Adipocyte (in vitro differentiated cells): ENCODE data around the gene MCTP1.

ENCODE experiments used
- DNase-seq: peaks from one replicate; pipeline ENCODE4 v3.0.0-alpha.2; 2015; ENCODE audit warnings: low read depth
- H3K27me3 ChIP-seq: replicated peaks from 2 replicates; pipeline ENCODE4 v1.7.0; 2013; ENCODE audit warnings: mild to moderate bottlenecking, low read length, moderate library complexity; ENCODE audit not compliant: control insufficient read depth, insufficient read depth
- H3K36me3 ChIP-seq: 2 replicates; pipeline ENCODE4 v1.7.0; 2013; ENCODE audit warnings: low read length, mild to moderate bottlenecking, moderate library complexity; ENCODE audit not compliant: control insufficient read depth, insufficient read depth, severe bottlenecking
- H3K4me1 ChIP-seq: 2 replicates; pipeline ENCODE4 v1.7.0; 2013; ENCODE audit warnings: mild to moderate bottlenecking, low read length, moderate library complexity; ENCODE audit not compliant: control insufficient read depth, insufficient read depth
- H3K4me3 ChIP-seq: 2 replicates; pipeline ENCODE4 v1.7.0; 2013; ENCODE audit warnings: mild to moderate bottlenecking, low read length, moderate library complexity
- H3K9ac ChIP-seq: 2 replicates; pipeline ENCODE4 v1.7.0; 2013; ENCODE audit warnings: mild to moderate bottlenecking, low read length, moderate library complexity
- H3K9me3 ChIP-seq: 2 replicates; pipeline ENCODE4 v1.7.0; 2013; ENCODE audit warnings: mild to moderate bottlenecking, low read length, moderate library complexity; ENCODE audit not compliant: control insufficient read depth

Gene MCTP1

DNA sequence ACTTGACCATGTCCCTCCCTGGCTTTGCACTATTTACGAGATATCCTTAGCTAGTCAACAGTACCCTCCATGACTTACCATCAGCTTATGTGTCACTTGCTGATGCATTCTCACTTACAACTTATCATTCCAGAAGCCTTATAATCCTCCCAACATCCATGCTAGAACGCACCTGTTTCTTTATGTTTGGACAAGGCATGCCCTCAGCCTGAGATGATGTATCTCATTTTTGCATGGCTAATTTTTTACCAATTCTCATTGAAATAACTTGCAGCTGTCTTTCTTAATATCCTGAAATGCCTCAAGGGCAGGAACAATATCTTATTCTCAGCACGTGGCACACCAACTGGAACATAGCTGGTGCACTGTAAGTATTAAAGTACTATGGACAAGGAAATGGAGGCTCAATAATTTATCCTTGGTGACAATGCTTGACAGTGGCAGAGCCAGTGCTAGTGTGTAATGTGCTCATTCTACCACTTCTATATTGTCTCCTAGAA, 384.8 kb downstream of the MCTP1 start:
- no peak for DNase-seq
- peaks cover 36% of the 10 kb centered on the region for H3K4me1 ChIP-seq
- no peak overlapping the region for H3K9ac ChIP-seq
- peaks cover 2% of the 10 kb centered on the region for H3K27me3 ChIP-seq
- H3K36me3 ChIP-seq: peaks cover 19% of the 10 kb centered on the region
- H3K9me3 ChIP-seq: no peaks in the 10 kb centered on the region
- H3K4me3 ChIP-seq: no peak overlapping the region

DNA sequence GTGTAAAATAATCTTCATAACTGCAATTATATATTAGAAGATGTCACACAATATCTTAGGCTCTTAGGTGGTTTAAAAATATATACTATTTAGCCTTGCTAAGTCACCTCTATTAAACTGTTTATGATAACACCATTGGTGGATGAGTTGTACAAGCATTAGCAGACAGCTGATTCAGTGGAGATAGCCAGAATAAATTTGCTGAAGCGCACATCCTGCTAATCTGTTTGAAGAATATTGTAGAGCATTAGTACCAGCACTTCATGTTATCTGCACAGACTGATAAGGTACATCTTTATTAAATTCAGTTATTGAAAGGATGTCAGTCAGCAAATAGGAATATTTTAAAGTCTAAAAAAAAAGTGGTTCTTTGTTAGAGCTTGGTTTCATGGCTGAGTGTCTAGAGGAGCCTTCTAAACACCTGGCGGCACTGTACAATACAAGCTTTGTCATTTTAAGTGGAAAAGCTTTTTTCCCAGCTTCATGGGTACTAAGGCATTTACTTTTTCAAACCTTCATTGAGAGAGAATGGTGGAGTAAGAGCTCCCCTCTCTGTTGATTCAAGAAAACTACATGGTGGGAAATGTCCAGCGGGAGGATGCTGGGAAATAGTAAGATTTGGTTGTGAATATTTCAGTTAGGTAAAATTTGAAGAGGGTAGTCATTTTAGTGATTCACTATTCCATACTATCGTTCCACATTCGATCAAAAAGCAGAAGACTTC, 391.3 kb downstream of the MCTP1 start:
- H3K9me3 ChIP-seq: no peaks in the 10 kb centered on the region
- peak; percentile 21 for DNase-seq
- H3K9ac ChIP-seq: no peak overlapping the region
- H3K4me1 ChIP-seq: no peaks in the 10 kb centered on the region
- no peak overlapping the region for H3K4me3 ChIP-seq
- H3K36me3 ChIP-seq: peaks cover 25% of the 10 kb centered on the region
- no peaks in the 10 kb centered on the region for H3K27me3 ChIP-seq

DNA sequence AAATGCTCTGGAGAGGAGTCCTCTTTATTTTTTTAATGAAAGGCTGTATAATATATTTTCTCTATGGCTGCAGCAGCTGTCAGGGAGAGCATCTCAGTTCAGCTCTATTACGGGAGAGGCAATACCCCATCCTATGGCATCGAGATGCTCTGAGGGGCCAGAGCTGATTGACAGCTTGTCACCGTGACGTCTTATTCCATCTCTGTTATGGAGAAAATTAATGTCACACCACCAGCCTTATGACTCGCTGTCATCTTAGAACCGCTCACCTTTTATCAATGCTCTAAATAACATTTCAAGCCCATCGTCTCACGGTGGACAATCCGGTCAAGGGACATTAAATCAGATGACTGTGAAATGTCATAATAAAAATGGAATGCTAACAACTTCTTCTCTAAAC, 392.9 kb downstream of the MCTP1 start:
- Histone ChIP-seq H3K4me1 (no peaks in the 10 kb centered on the region), H3K36me3 (peaks cover 20% of the 10 kb centered on the region), H3K9me3 (no peaks in the 10 kb centered on the region), H3K27me3 (no peaks in the 10 kb centered on the region), H3K9ac (no peak overlapping the region), H3K4me3 (no peak overlapping the region)
- DNase-seq: no peak

DNA sequence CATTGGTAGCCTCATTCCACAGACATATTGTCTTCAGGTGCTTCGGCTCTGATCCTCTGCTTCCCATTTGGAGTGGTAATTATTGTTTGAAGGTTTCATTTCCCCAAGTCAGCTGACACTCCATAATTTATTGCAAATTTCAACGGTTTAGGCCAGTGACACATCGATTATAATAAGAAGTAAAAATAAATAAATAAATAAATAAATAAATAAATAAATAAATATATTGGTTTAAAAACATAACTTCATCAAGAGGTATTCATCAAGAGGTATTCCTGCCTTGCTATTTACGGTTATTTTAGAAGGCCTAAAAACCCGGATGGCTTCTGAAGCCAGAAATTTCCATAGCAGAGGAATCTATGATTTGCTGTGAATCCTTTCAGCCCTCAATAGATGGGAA, 393.3 kb downstream of the MCTP1 start:
- Histone ChIP-seq H3K27me3 (no peaks in the 10 kb centered on the region), H3K4me1 (no peaks in the 10 kb centered on the region), H3K9ac (no peak overlapping the region), H3K4me3 (no peak overlapping the region), H3K36me3 (peaks cover 23% of the 10 kb centered on the region), H3K9me3 (no peaks in the 10 kb centered on the region)
- no peak for DNase-seq

DNA sequence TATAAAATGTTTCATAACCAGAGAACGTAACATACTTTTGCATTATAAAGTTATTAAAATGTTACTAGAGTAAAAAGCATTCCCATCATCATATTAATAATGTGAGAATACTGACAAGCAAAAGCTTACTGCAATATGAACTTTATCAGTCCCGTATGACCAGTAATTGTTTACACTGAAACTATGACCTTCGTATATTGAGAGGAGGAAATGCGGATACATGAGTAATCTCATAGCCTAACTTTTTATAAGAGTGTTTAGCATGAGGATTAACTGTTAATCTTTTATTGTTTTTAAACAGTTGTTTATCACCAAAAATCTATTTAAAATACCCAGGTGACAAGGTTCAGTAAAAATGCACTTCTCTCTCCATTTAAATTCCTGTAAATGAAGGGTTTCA, 394.0 kb downstream of the MCTP1 start:
- Histone ChIP-seq H3K36me3 (peaks cover 27% of the 10 kb centered on the region), H3K9me3 (no peaks in the 10 kb centered on the region), H3K4me1 (peaks cover under 1% of the 10 kb centered on the region), H3K4me3 (no peak overlapping the region), H3K9ac (no peak overlapping the region), H3K27me3 (no peaks in the 10 kb centered on the region)
- no peak for DNase-seq

DNA sequence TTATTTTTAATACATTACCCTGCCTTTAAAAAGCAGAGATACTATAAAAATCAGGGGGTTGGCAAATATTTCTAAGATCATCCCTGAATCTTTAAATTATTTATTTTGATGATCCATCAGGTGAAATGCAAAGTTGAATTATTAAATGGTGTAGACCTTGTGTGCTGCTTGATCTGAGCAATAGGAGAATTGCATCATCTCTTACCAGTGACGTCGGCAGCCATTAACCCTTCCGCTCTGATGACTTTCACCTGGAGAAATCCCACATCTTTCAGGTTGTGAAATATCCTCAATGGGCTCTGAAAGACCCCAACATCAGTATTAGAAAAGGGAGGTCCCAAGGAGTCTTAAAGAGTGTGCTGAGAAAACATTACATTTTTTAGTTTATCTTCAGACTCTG, 396.2 kb downstream of the MCTP1 start:
- DNase-seq: no peak
- Histone ChIP-seq H3K9me3 (no peaks in the 10 kb centered on the region), H3K4me3 (no peak overlapping the region), H3K36me3 (peaks cover 23% of the 10 kb centered on the region), H3K4me1 (peaks cover 5% of the 10 kb centered on the region), H3K9ac (no peak overlapping the region), H3K27me3 (no peaks in the 10 kb centered on the region)

DNA sequence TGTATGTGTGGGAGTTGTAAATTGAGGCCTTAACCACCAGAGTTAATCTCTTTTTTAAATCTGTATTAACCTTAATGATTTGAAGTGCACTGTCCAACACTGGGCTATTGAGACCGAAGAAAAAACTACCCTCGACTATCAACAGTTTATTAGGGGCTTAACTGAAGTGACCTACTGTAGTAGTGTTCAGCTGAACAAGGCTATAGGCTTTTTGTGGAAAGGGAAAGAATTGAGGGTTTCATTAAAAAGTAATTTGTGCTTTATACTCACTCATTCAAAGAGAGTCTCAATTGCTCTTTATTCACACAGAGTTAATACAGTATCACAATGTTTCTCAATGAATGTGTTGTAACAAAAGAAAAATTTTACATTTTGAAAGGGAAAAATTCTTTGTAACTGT, 399.0 kb downstream of the MCTP1 start:
- peaks cover 11% of the 10 kb centered on the region for H3K36me3 ChIP-seq
- H3K4me1 ChIP-seq: peaks cover 5% of the 10 kb centered on the region
- no peaks in the 10 kb centered on the region for H3K9me3 ChIP-seq
- no peak overlapping the region for H3K9ac ChIP-seq
- H3K4me3 ChIP-seq: no peak overlapping the region
- no peak for DNase-seq
- H3K27me3 ChIP-seq: no peaks in the 10 kb centered on the region

DNA sequence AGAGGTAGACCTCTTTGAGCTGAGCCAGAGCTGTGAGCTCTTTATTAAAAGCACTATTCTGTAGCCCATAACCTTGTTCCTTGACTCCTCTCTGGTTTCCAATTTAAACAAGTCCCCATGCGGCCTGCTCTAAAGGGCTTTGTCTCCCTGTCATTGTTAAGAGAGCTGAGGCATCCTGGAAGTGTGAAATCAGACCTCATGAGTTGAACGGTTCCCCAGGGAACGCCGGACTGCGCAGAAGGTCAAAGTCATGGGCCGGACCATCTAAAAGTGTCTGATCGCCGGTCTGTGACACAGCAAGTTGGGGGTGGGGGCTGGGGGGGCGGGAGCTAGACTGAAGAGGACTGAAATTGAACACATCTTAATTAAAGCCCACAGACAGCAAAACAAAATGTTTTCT, 400.6 kb downstream of the MCTP1 start:
- Histone ChIP-seq H3K9me3 (no peaks in the 10 kb centered on the region), H3K27me3 (no peaks in the 10 kb centered on the region), H3K9ac (no peak overlapping the region), H3K4me3 (no peak overlapping the region), H3K4me1 (peaks cover 5% of the 10 kb centered on the region), H3K36me3 (peaks cover 11% of the 10 kb centered on the region)
- no peak for DNase-seq

DNA sequence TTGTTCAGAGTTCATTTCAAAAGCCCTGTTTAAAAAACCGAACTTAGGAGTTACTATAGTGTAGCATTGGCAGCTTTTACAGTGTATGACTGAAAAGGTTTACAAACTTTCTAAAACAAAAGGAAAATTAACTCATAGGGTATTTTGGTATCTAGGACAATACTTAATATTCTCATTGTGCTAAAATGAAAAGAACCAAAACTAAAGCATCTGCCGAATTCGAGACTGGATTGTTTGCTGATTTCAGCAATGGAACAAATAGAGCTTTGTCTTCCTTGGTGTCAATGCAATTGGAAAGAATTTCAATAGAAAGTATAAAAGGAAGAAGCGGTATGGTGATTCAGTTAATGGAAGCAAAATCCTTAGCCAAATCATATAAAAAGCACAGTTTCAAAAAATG, 412.4 kb downstream of the MCTP1 start:
- Histone ChIP-seq H3K27me3 (no peaks in the 10 kb centered on the region), H3K36me3 (peaks cover 28% of the 10 kb centered on the region), H3K4me1 (no peaks in the 10 kb centered on the region), H3K9me3 (no peaks in the 10 kb centered on the region), H3K9ac (no peak overlapping the region), H3K4me3 (no peak overlapping the region)
- DNase-seq: no peak

DNA sequence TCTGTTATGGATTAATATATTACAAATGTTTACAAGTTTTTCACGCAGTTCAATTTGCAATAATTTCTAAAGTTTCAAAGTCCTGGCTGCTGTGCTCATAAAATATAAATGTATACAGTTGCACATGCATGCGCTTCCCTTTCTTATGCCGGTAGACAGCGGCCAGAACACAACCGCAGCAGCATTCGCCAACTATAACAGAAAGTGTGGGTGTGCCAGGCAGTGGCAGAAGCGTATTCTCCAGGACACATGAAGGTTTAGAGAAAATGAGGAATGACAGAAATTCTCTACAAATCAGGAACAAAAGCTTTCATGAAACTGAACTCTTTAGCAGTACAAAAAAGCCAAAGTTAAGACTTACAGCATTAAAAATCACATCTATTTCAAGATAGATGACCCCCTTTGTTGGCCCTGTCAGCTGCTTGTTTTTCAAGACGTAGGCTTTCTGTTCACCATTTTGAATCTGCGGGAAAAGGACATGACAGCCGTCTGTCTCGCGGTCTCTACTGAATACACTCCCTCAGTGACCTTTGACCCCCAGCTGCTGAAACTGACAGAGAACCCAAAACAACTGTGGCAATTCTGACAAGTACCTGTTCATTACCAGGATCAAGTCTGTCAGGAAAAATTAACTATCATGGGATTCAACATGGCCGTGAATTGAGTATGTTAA, 414.2 kb downstream of the MCTP1 start:
- H3K9me3 ChIP-seq: no peaks in the 10 kb centered on the region
- H3K36me3 ChIP-seq: peaks cover 40% of the 10 kb centered on the region
- no peaks in the 10 kb centered on the region for H3K4me1 ChIP-seq
- no peak for DNase-seq
- no peak overlapping the region for H3K4me3 ChIP-seq
- H3K27me3 ChIP-seq: no peaks in the 10 kb centered on the region
- H3K9ac ChIP-seq: no peak overlapping the region

DNA sequence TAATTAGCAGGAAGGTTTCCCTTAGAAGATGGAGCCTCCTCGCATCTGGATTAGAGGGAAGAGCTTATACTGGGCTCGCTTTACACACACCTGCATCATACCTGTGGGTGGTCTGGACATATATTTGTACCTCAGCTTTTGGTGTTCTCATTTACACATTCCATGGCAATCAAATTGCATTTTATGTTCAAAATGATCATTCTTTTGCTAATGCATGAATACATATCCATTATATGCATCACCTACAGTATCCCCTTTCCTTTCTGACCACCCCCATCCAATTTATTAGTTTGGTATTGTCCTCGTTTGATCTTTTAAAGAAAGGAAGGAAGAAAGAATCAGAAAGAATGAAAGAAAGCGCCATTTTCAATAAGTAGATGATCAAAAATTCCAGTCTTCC, 415.0 kb downstream of the MCTP1 start:
- H3K9me3 ChIP-seq: no peaks in the 10 kb centered on the region
- H3K27me3 ChIP-seq: no peaks in the 10 kb centered on the region
- no peaks in the 10 kb centered on the region for H3K4me1 ChIP-seq
- no peak overlapping the region for H3K9ac ChIP-seq
- DNase-seq: no peak
- peaks cover 42% of the 10 kb centered on the region for H3K36me3 ChIP-seq
- H3K4me3 ChIP-seq: no peak overlapping the region
